Measurements from ENCODE around the gene HNRNPUL1. TPM values are rescaled to one million over a fixed set of nuclear protein-coding genes. Genes with fewer than 3 reads are reported as not detected.

Gene HNRNPUL1
- total and polyA plus RNA-seq, 10 of the 15 experiments (the other 5 are each of a cell fraction or from before 2014, with no cell fraction given): 11.1 to 276 (median 117) TPM

- Histone ChIP-seq H4K20me1 (ENCODE audit: control insufficient read depth, insufficient read depth) (no peaks in the 10 kb centered on the region), H3K9me3 (replicated peaks; ENCODE audit: control insufficient read depth, insufficient read depth, low read length) (no peaks in the 10 kb centered on the region), H3K27ac (ENCODE audit: control insufficient read depth, insufficient read depth) (no peak overlapping the region), H3K4me1 (ENCODE audit: control insufficient read depth, insufficient read depth, low read length) (peaks cover 12% of the 10 kb centered on the region), H2AFZ (ENCODE audit: control insufficient read depth, low read depth, low read length) (no peak overlapping the region), H3K9ac (ENCODE audit: control insufficient read depth, insufficient read depth, low read length) (no peak overlapping the region), H3K4me2 (ENCODE audit: control insufficient read depth, insufficient read depth) (no peak overlapping the region), H3K4me3 (no peak overlapping the region), H3K79me2 (ENCODE audit: control insufficient read depth, insufficient read depth, low read length) (peaks cover under 1% of the 10 kb centered on the region), H3K36me3 (ENCODE audit: control insufficient read depth in 2 of 2, insufficient read depth in 2 of 2, low read length in 1 of 2) (peaks cover 16 to 35% of the 10 kb centered on the region in 2 experiments), H3K27me3 (replicated peaks in 1 of 2; ENCODE audit: control insufficient read depth in 2 of 2, insufficient read depth in 2 of 2, low read length in 1 of 2) (no peaks in the 10 kb centered on the region)
- SMC1A ChIA-PET (ENCODE audit: uncharacterized antibody, unreplicated experiment): interaction anchor here (1.2 kb wide), 1 partner anchor 14 kb away, joined by 3 read pairs; no protein-coding TSS in a partner anchor
- FAIRE-seq (no peak), DNase-seq (ENCODE audit: low read depth, low spot score) (no peak), ATAC-seq (peak; percentile 43; the same call in 2 of the 3 replicates)
- in situ Hi-C loops (cut with MboI) (no loop called here), intact Hi-C loops (cut with micrococcal nuclease; ENCODE audit: unreplicated experiment) (no loop called here)
- POLR2A ChIA-PET: no interaction called here
- CTCF ChIA-PET: interaction anchor here (0.6 to 1.8 kb wide), 5 partner anchors 9 to 126 kb away, joined by 3 to 5 read pairs (median 3); no protein-coding TSS in a partner anchor
- RAD21 ChIA-PET (ENCODE audit: unreplicated experiment): no interaction called here
- no TSS peak for BruUV-seq (replicated peaks)
- 80% methylated on average over 10 of the region's 10 CpGs for WGBS (ENCODE audit: insufficient coverage, insufficient replicate concordance, low lambda C conversion rate, missing lambda C conversion rate)
- TF ChIP-seq SPI1 (IDR thresholded peaks at IDR 0.05; ENCODE audit: borderline replicate concordance, insufficient read depth, low read depth, low read length) (no peak), RAD21 (IDR thresholded peaks at IDR 0.05; ENCODE audit: insufficient read depth, low read depth, low read length) (peak; percentile 18; the same call in 1 of the 2 replicates), CBFB (IDR thresholded peaks at IDR 0.05; ENCODE audit: low read depth) (0 out of 2 replicates have a peak, but pooled peaks have one; percentile 19), RELB (IDR thresholded peaks at IDR 0.05; ENCODE audit: low read depth) (no peak), STAT3 (IDR thresholded peaks at IDR 0.05; ENCODE audit: low read depth, low read length) (no peak), SMC3 (IDR thresholded peaks at IDR 0.05; ENCODE audit: borderline replicate concordance, low read length) (peak; percentile 27; the same call in 1 of the 2 replicates), CEBPB (IDR thresholded peaks at IDR 0.05; ENCODE audit: borderline replicate concordance in 1 of 2, low read depth in 2 of 2, low read length in 2 of 2) (no peak), CREM (IDR thresholded peaks at IDR 0.05; ENCODE audit: low read depth) (peak; percentile 86), BRCA1 (IDR thresholded peaks at IDR 0.05; ENCODE audit: low read depth, low read length) (no peak), WRNIP1 (IDR thresholded peaks at IDR 0.05; ENCODE audit: borderline replicate concordance, low read depth, low read length) (no peak), RB1 (IDR thresholded peaks at IDR 0.05; ENCODE audit: borderline replicate concordance) (no peak), ZBTB33 (IDR thresholded peaks at IDR 0.05) (no peak), CBX5 (IDR thresholded peaks at IDR 0.05; ENCODE audit: low read depth) (no peak), CTCF (IDR thresholded peaks at IDR 0.05 in 2 of 3, conservative IDR thresholded peaks at IDR 0.05 in 1 of 3; ENCODE audit: control insufficient read depth in 2 of 3, extremely low read depth in 1 of 3, insufficient read depth in 1 of 3, low read depth in 3 of 3, low read length in 3 of 3) (peak; percentile 32 to 50 (median 48)), CREB1 (IDR thresholded peaks at IDR 0.05; ENCODE audit: low read depth) (peak; percentile 77), RBBP5 (conservative IDR thresholded peaks at IDR 0.05) (no peak), USF2 (IDR thresholded peaks at IDR 0.05; ENCODE audit: borderline replicate concordance, low read depth, low read length) (no peak), RUNX3 (IDR thresholded peaks at IDR 0.05; ENCODE audit: low read length) (peak; percentile 80)
These were observed 57.6 kb downstream of the HNRNPUL1 start for GRCh38 chr19:41321600-41322270.
